IMR-90 (cell line): ENCODE results near the gene CHD2.

Source experiments
- BHLHE40 ChIP-seq: fragments of 150-350 bp; IDR thresholded peaks from 2 replicates; pipeline ENCODE4 v1.6.1; 2016; ENCODE audit warnings: mild to moderate bottlenecking, low read depth, low read length
- CEBPB ChIP-seq: IDR thresholded peaks from 2 replicates; pipeline ENCODE4 v1.6.1; 2012; ENCODE audit warnings: low read depth, low read length, improper control_type of control experiment
- CHD1 ChIP-seq: IDR thresholded peaks from 2 replicates; pipeline ENCODE4 v1.6.1; 2012; ENCODE audit warnings: low read depth, low read length, improper control_type of control experiment
- CTCF ChIP-seq: conservative IDR thresholded peaks from 2 replicates; pipeline ENCODE4 v1.5.1; 2012; ENCODE audit warnings: mild to moderate bottlenecking, low read depth, low read length, improper control_type of control experiment
- ELK1 ChIP-seq: fragments of 150-350 bp; IDR thresholded peaks from 2 replicates; pipeline ENCODE4 v1.6.1; 2016; ENCODE audit warnings: low read depth, mild to moderate bottlenecking, low read length, moderate library complexity, borderline replicate concordance
- MAFK ChIP-seq: IDR thresholded peaks from 2 replicates; pipeline ENCODE4 v1.6.1; 2012; ENCODE audit warnings: low read depth, low read length, improper control_type of control experiment
- MAZ ChIP-seq: IDR thresholded peaks from 2 replicates; pipeline ENCODE4 v1.6.1; 2012; ENCODE audit warnings: low read depth, mild to moderate bottlenecking, low read length, improper control_type of control experiment, moderate library complexity, borderline replicate concordance
- NFE2L2 ChIP-seq: fragments of 150-350 bp; IDR thresholded peaks from 2 replicates; pipeline ENCODE4 v1.6.1; 2016; ENCODE audit warnings: low read depth, mild to moderate bottlenecking, low read length
- POLR2A ChIP-seq: IDR thresholded peaks from 2 replicates; pipeline ENCODE4 v1.6.1; 2012; ENCODE audit warnings: mild to moderate bottlenecking, low read depth, low read length
- SMC3 ChIP-seq: fragments of 150-350 bp; IDR thresholded peaks from 2 replicates; pipeline ENCODE4 v1.6.1; 2016; ENCODE audit warnings: low read depth, mild to moderate bottlenecking, antibody characterized with exemption, low read length, moderate library complexity

DNA sequence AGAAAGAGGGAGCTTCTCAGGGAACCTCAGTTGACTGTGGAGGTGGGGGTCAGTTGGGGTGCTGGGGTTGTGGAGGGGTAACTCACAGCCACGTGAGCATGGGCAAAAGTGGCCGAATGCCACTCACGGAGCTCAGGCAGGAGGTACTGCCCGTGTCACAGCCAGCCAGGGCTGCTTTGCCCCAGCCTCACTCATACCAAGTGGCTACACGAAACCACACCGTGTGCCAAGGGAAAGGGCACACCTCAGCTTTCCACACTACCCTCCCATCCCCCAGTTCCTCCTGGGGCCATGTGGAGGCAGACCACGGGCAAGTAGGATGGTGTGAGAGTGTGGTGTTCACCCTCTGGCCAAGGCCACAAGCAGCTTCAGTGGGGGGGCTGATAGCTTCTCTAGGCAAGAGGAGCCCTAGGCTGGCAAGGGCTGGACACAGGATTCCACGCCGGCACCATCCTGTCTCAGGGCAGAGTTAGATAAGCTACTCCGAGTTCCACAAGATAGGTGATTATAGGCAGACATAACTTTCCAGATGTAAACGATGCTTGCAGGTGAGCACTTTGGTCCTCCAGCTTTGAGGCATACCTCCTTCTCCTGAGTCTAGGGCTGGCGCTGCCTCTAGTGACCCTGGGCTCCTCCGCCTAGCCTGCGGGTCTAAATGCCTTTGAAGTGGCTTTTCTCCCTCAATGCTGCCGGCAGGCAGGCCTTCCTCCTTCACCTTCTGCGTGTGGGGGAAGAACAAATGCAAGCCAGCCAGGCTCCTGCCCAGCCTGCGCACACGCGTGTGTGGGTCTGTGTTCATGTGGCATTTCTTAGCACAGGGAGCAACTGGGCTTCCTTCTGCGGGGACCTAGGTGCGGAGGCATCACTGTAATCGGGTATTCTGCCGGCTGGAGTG lies 163.9 kb downstream of the CHD2 start:
- no peak for TF ChIP-seq CEBPB
- no peak for TF ChIP-seq CTCF
- TF ChIP-seq CHD1, result no peak
- TF ChIP-seq POLR2A, result no peak
- no peak for TF ChIP-seq ELK1
- TF ChIP-seq MAFK, result no peak
- no peak for TF ChIP-seq MAZ
- no peak for TF ChIP-seq SMC3
- TF ChIP-seq BHLHE40, result no peak
- no peak for TF ChIP-seq NFE2L2
